T-cell (primary cell): Measurements from ENCODE around the gene TADA3. TPM values are rescaled to one million over a fixed set of nuclear protein-coding genes. Genes with fewer than 3 reads are reported as not detected.

ENCODE experiments used
- ATAC-seq, 4 experiments: fragments of 200-7000 bp in 3 of 4; fragments of 150-1000 bp in 1 of 4; cut with Tn5 transposase; replicated peaks in 1 of 4; 1 replicate in 3 of 4; 2 replicates in 1 of 4; pipeline ENCODE4 v1.10.0; 2021; ENCODE audit warnings: moderate library complexity in 3 of 4, mild to moderate bottlenecking in 2 of 4, moderate number of reproducible peaks in 1 of 4
- CTCF ChIA-PET, 2 donors: fragments of 300-600 bp; sonication (Branson Sonifier 250); formaldehyde crosslinking; loops; one replicate each; lab custom pipeline; 2022; ENCODE audit warnings: antibody characterized with exemption in 2 of 2; lab: Charles Lee
- POLR2A ChIA-PET, 2 donors: fragments of 300-600 bp; sonication (Branson Sonifier 250); formaldehyde crosslinking; loops; one replicate each; lab custom pipeline; 2022; ENCODE audit warnings: antibody characterized with exemption in 2 of 2; lab: Charles Lee
- DNase-seq, 35 experiments: peaks; one replicate each; pipeline versions ENCODE4 v3.0.0 to v3.0.0-alpha.2; 2013 to 2023
- H3K27ac ChIP-seq: one replicate; pipeline ENCODE4 v1.5.1; 2013; ENCODE audit warnings: low read length
- H3K27me3 ChIP-seq, 2 experiments: replicated peaks in 1 of 2; 1 replicate in 1 of 2; 2 replicates in 1 of 2; pipeline versions ENCODE4 v1.6.1 to v1.7.0; 2013; ENCODE audit warnings: low read length in 1 of 2, mixed read lengths in 1 of 2; ENCODE audit not compliant: control insufficient read depth in 2 of 2, insufficient read depth in 2 of 2; ENCODE audit errors: extremely low read depth in 1 of 2
- H3K36me3 ChIP-seq, 2 donors: 1 replicate in 1 of 2; 2 replicates in 1 of 2; pipeline versions ENCODE4 v1.6.1 to v1.7.0; 2013; ENCODE audit warnings: low read length in 1 of 2; ENCODE audit not compliant: control insufficient read depth in 2 of 2, insufficient read depth in 1 of 2; ENCODE audit errors: extremely low read depth in 1 of 2
- H3K4me1 ChIP-seq, 2 experiments: 1 replicate in 1 of 2; 2 replicates in 1 of 2; pipeline versions ENCODE4 v1.6.1 to v1.7.0; 2013; ENCODE audit warnings: low read length in 2 of 2, mixed read lengths in 1 of 2; ENCODE audit not compliant: insufficient read depth in 2 of 2, control insufficient read depth in 1 of 2; ENCODE audit errors: extremely low read depth in 1 of 2
- H3K4me3 ChIP-seq, 2 donors: 1 replicate in 1 of 2; 2 replicates in 1 of 2; pipeline versions ENCODE4 v1.5.1 to v1.7.0; 2013; ENCODE audit warnings: mild to moderate bottlenecking in 2 of 2, low read length in 1 of 2, moderate library complexity in 1 of 2; ENCODE audit not compliant: control insufficient read depth in 1 of 2; ENCODE audit errors: extremely low read depth in 1 of 2
- H3K9me3 ChIP-seq: 2 replicates; pipeline ENCODE4 v1.7.0; 2013
- H3K27ac Mint-ChIP-seq, 2 donors: one replicate each; pipeline ENCODE4 v1.8.0; 2020 to 2021; ENCODE audit warnings: mild to moderate bottlenecking in 2 of 2, mixed read lengths in 2 of 2
- H3K27me3 Mint-ChIP-seq, 2 donors: one replicate each; pipeline ENCODE4 v1.8.0; 2021 to 2022; ENCODE audit warnings: mixed read lengths in 2 of 2
- H3K36me3 Mint-ChIP-seq: one replicate; pipeline ENCODE4 v1.8.0; 2021; ENCODE audit warnings: mixed read lengths
- H3K4me1 Mint-ChIP-seq, 3 donors: one replicate each; pipeline ENCODE4 v1.8.0; 2020 to 2022; ENCODE audit warnings: mixed read lengths in 3 of 3, mild to moderate bottlenecking in 1 of 3
- H3K4me3 Mint-ChIP-seq, 3 donors: one replicate each; pipeline ENCODE4 v1.8.0; 2020 to 2022; ENCODE audit warnings: mild to moderate bottlenecking in 3 of 3, mixed read lengths in 3 of 3, moderate library complexity in 3 of 3
- H3K9me3 Mint-ChIP-seq, 3 donors: one replicate each; pipeline ENCODE4 v1.8.0; 2020 to 2022; ENCODE audit warnings: mixed read lengths in 3 of 3
- WGBS: methylation state at CpG from one replicate; pipeline ENCODE4 v1.1.5; 2013; ENCODE audit warnings: missing lambda C conversion rate; ENCODE audit not compliant: insufficient coverage; 5-methylcytosine and 5-hydroxymethylcytosine counted together
- total RNA-seq, 35 experiments: library from RNA in 6 of 35; stranded (reverse) in 6 of 35; fragments of 120-200 nt in 1 of 35; gene quantifications; one replicate each; pipeline versions ENCODE4 v1.2.1 to v1.2.4 and lab custom pipeline; 2013 to 2026

TADA3 gene, protein sequence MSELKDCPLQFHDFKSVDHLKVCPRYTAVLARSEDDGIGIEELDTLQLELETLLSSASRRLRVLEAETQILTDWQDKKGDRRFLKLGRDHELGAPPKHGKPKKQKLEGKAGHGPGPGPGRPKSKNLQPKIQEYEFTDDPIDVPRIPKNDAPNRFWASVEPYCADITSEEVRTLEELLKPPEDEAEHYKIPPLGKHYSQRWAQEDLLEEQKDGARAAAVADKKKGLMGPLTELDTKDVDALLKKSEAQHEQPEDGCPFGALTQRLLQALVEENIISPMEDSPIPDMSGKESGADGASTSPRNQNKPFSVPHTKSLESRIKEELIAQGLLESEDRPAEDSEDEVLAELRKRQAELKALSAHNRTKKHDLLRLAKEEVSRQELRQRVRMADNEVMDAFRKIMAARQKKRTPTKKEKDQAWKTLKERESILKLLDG
- total RNA-seq (10 to 100 TPM; 29.1 to 46.5 (median 41.1) TPM), total RNA-seq (lab: John Stamatoyannopoulos, UW) (19.8 to 56.7 (median 39.2) reads per million in 29 experiments)
- total RNA-seq (2013) = 57.7 TPM

DNA sequence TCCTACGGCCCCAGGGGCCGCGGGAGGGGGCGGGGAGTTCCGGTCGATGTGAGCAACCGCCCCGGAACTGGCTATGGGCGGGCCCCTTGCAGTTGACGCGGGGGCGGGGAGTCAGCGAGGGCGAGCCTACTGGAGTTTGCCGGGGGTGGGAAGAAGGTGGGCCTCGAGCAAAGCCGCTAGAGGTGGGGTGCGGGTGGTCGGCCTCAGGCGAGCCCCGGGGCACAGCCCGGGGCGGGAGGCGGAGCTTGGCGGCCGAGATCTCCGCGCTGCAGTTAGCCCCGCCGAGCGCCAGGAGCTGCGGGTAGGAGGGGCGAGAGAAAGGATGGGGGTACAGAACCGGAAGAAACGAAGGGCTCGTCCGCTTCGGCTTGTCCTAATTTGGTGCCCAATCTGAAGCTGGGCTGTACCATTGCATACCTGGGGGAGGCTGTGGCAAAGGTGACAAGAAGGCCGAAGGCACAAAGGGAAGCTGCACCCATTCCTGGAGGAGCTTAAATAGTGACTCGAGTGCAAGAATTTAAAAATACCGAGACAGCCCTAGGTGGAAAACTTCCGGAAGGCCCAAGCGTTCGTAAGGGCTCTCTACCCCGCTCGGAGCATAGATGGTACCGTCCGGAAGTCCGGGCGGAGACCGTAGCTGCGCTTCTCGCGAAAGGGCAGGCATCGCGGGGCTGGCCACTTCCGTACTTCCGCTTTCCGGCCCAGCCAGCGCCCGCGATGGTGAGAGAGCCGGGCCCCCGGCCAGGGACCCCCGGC, at the start of gene TADA3, which contains the start of gene ARPC4:
Gene TADA3, minus strand, starts transcription at position 69 of the 756 bp plus-strand sequence. CDS start 1,007 bp downstream, outside the sequence.
Gene ARPC4, plus strand, starts transcription at position 678 of the 756 bp plus-strand sequence. Its CDS starts 40 bp downstream, at position 718.
- Mint-ChIP-seq H3K9me3 (no peaks in the 10 kb centered on the region), H3K4me3 (peak within 1 kb of the TSS; percentile 95 to 99 (median 96)), H3K27ac (peak within 1 kb of the TSS; percentile 100), H3K36me3 (peaks cover 34% of the 10 kb centered on the region), H3K4me1 (peaks cover 70 to 76% (median 73%) of the 10 kb centered on the region in 3 donors), H3K27me3 (no peaks in the 10 kb centered on the region)
- Histone ChIP-seq H3K36me3 (peaks cover 4 to 49% of the 10 kb centered on the region in 2 donors), H3K9me3 (no peaks in the 10 kb centered on the region), H3K4me3 (peak within 1 kb of the TSS; percentile 82 to 92), H3K4me1 (peaks cover 29 to 57% of the 10 kb centered on the region in 2 experiments), H3K27me3 (no peaks in the 10 kb centered on the region), H3K27ac (peak within 1 kb of the TSS; percentile 87)
- ATAC-seq = peak; percentile 84 to 89 (median 86)
- POLR2A ChIA-PET = interaction anchor here (0.5 to 1.1 kb wide), 7 partner anchors 11 to 112 kb away, joined by 3 to 10 read pairs (median 4); partner anchors contain the start of genes JAGN1 (in 1 of the 2) and OGG1 (in 1 of the 2)
- DNase-seq = peak; percentile 78 to 95 (median 89)
- CTCF ChIA-PET = interaction anchor here (0.5 to 1.4 kb wide), 12 partner anchors 8 to 471 kb away, joined by 3 to 9 read pairs (median 3); partner anchors contain the start of gene MTMR14 (in 1 of the 2)
- WGBS = 0% methylated on average over 63 of the region's 65 CpGs

DNA sequence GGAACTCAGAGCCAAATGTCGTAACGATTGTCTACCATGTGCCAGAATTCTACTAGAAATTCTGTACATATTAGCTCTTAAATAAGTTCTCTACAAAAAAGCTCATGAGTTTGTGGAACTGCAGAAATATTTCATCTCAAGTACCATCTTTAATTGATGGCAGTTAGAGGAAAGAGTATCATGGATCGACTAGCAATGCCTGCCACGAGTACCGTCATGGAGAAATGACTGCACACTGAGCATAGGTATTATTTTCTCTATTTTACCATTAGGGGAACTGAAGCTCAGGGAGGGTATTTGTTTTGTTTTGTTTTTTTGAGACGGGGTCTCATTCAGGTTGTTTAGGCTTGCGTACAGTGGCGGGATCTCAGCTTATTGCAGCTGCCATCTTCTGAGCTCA, 48.7 kb upstream of the TADA3 start:
- WGBS = 60% methylated on average over 1 of the region's 8 CpGs
- Mint-ChIP-seq H3K27ac (no peak overlapping the region), H3K4me3 (no peak overlapping the region), H3K36me3 (peaks cover 24% of the 10 kb centered on the region), H3K27me3 (no peaks in the 10 kb centered on the region), H3K9me3 (no peaks in the 10 kb centered on the region), H3K4me1 (peaks cover 23 to 31% (median 26%) of the 10 kb centered on the region in 3 donors)
- Histone ChIP-seq H3K27me3 (no peaks in the 10 kb centered on the region), H3K36me3 (peaks cover 4 to 40% of the 10 kb centered on the region in 2 donors), H3K4me1 (peaks cover 7 to 25% of the 10 kb centered on the region in 2 experiments), H3K27ac (no peak overlapping the region), H3K4me3 (no peak overlapping the region), H3K9me3 (no peaks in the 10 kb centered on the region)
- CTCF ChIA-PET = interaction anchor here in 1 of 2 donors (0.6 kb wide), 2 partner anchors 13 to 20 kb away, joined by 3 to 9 read pairs; no protein-coding TSS in a partner anchor
- DNase-seq (no peak), ATAC-seq (no peak)
- POLR2A ChIA-PET = interaction anchor here in 1 of 2 donors (0.5 to 1.2 kb wide), 3 partner anchors 13 to 146 kb away, joined by 3 to 6 read pairs (median 5); partner anchors contain the start of gene EMC3

DNA sequence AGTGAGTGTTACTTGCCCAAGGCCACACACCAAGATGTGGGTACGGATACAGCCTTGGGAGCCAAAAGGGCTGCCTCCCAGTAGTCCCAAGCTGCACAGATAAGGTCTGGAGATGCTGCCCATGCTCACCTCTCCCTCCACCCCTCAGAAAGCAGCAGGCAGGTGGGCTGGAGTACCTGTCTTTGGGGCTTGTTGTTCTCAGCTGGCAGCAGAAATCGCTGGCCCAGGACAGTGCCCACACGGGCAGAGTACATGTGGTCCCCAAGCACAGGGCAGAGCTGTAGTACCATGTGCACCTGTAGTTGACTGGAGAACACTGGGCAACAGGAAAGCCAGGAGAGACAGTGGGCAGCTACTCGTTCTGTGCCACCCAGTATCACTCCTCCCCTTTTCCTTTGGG, 46.6 kb upstream of the TADA3 start:
- no peaks in the 10 kb centered on the region for H3K9me3 ChIP-seq
- H3K27me3 ChIP-seq = no peaks in the 10 kb centered on the region
- peaks cover 2 to 14% of the 10 kb centered on the region in 2 experiments for H3K4me1 ChIP-seq
- WGBS = 95% methylated on average over 3 of the region's 4 CpGs
- ChIA-PET CTCF (interaction anchor here in 1 of 2 donors (0.5 kb wide), 1 partner anchor 57 kb away, joined by 16 read pairs; no protein-coding TSS in a partner anchor), POLR2A (no interaction called here)
- no peak overlapping the region for H3K27ac ChIP-seq
- Mint-ChIP-seq H3K4me3 (no peak overlapping the region), H3K9me3 (no peaks in the 10 kb centered on the region), H3K4me1 (peaks cover 15 to 21% (median 20%) of the 10 kb centered on the region in 3 donors), H3K36me3 (peaks cover 38% of the 10 kb centered on the region), H3K27me3 (no peaks in the 10 kb centered on the region), H3K27ac (peak overlapping the region in 1 of 2 donors; percentile 16)
- ATAC-seq (no peak), DNase-seq (no peak)
- H3K36me3 ChIP-seq = peaks cover 4 to 55% of the 10 kb centered on the region in 2 donors
- H3K4me3 ChIP-seq = no peak overlapping the region

DNA sequence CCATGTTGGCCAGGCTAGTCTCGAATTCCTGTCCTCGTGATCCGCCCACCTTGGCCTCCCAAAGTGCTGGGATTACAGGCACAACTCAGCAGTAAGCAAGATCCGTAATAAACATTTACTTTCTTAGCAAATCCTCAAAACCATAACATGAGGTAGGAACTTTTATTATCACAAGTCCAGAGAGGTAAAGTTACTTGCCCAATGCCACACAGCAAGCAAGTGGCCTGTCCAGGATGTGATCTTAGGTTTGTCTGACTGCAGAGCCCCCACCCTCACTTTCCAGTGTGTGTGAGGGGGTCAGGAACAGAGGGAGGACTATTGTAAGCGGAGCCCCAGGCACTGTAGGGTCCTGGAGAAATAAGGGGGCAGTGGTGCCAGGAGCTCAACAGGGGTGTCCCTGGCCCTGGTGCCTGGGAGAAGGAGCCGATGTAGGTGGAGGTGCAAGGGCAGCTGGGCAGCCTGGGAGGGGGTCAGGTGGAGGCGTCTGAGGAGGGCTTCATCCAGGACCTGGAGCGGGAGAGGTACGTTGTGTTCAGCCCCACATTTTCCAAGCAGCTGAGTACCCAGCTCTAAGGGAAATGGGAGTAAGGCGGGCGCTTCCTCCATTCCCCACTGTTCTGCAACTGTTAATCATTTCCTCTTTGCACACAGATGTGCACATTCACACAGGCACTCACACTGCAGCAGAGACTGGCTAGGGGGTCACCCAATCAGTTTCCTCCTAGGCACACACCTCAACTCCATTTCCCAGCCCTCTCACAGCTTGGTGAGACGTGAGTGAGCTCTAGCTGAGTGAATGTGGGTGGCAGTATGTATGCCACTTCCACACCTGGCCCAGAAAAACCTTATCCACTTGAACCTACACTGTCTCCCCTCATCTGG, 45.7 kb upstream of the TADA3 start:
- Mint-ChIP-seq H3K9me3 (no peaks in the 10 kb centered on the region), H3K4me1 (peaks cover 12 to 13% (median 13%) of the 10 kb centered on the region in 3 donors), H3K4me3 (no peak overlapping the region), H3K27me3 (no peaks in the 10 kb centered on the region), H3K27ac (peak overlapping the region in 1 of 2 donors; percentile 28), H3K36me3 (peaks cover 38% of the 10 kb centered on the region)
- CTCF ChIA-PET = no interaction called here
- H3K36me3 ChIP-seq = peaks cover 4 to 60% of the 10 kb centered on the region in 2 donors
- no peak overlapping the region for H3K27ac ChIP-seq
- POLR2A ChIA-PET = interaction anchor here in 1 of 2 donors (0.6 kb wide), 1 partner anchor 17 kb away, joined by 6 read pairs; no protein-coding TSS in a partner anchor
- no peaks in the 10 kb centered on the region for H3K27me3 ChIP-seq
- DNase-seq = no peak
- no peaks in the 10 kb centered on the region for H3K9me3 ChIP-seq
- H3K4me1 ChIP-seq = peaks cover 0 to 10% of the 10 kb centered on the region in 2 experiments
- 94% methylated on average over 5 of the region's 12 CpGs for WGBS
- H3K4me3 ChIP-seq = no peak overlapping the region
- no peak for ATAC-seq

DNA sequence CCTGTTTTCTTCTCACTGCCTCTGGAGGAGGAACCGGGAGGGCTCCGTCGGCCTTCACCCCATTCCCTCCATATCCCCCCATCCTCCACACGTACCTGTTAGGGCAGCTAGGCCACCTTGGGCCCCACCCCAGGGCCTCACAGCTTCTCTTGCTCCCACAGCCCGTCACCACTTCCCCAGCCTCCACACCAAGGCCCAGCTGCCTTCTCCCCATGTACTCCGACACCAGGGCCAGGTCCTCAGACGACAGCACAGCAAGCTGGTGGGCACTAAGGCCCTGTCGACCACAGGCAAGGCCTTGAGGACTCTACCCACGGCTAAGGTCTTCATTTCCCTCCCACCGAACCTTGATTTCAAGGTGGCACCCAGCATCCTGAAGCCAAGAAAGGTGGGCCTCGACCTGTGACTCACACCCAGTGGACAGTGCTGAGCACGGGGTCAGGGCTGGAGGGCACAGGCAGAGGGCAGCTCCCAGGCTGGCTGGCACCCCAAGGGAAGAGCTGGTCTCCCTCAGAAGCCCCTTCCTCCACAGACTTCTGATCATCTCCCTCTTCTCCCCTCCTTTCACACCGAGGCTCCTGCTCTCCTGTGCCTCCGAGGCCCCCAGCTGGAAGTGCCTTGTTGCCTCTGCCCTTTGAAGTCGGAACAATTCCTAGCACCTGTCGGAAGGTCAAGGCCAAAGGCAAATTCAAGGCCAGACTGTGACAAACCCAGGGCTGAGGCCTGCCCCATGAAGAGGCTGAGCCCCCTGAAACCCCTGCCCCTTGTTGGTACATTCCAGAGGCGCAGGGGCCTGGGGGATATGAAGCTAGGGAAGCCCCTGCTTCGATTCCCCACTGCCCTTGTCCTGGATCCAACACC, 42.5 kb upstream of the TADA3 start:
- no peak overlapping the region for H3K4me3 Mint-ChIP-seq
- no peaks in the 10 kb centered on the region for H3K9me3 ChIP-seq
- peaks cover 5 to 50% of the 10 kb centered on the region in 2 donors for H3K36me3 ChIP-seq
- H3K27ac Mint-ChIP-seq = no peak overlapping the region
- peaks cover 30% of the 10 kb centered on the region for H3K36me3 Mint-ChIP-seq
- no peaks in the 10 kb centered on the region for H3K27me3 Mint-ChIP-seq
- no peaks in the 10 kb centered on the region for H3K27me3 ChIP-seq
- WGBS = 94% methylated on average over 12 of the region's 18 CpGs
- peaks cover 7 to 9% (median 9%) of the 10 kb centered on the region in 3 donors for H3K4me1 Mint-ChIP-seq
- ATAC-seq = no peak
- no peaks in the 10 kb centered on the region for H3K9me3 Mint-ChIP-seq
- ChIA-PET CTCF (no interaction called here), POLR2A (interaction anchor here in 1 of 2 donors (0.6 kb wide), 1 partner anchor 52 kb away, joined by 6 read pairs; no protein-coding TSS in a partner anchor)
- DNase-seq = no peak
- H3K4me3 ChIP-seq = no peak overlapping the region
- no peak overlapping the region for H3K27ac ChIP-seq
- H3K4me1 ChIP-seq = no peaks in the 10 kb centered on the region
